Brain microvascular endothelial cell (primary cell): ENCODE data around the gene MLLT3.
A peak's percentile ranks its signal among the peaks of the same experiment; 100 is the strongest.

ENCODE experiments used
- DNase-seq: peaks from one replicate; pipeline ENCODE4 v3.0.0-alpha.2; 2020
- H3K27ac ChIP-seq: fragments of 250-450 bp; sonication (Bioruptor Pico); 2 replicates; pipeline ENCODE4 v1.5.1; 2020; ENCODE audit warnings: mild to moderate bottlenecking, moderate library complexity
- H3K27me3 ChIP-seq: fragments of 250-450 bp; sonication (Bioruptor Pico); replicated peaks from 2 replicates; pipeline ENCODE4 v1.5.1; 2020; ENCODE audit warnings: mild to moderate bottlenecking
- H3K36me3 ChIP-seq: fragments of 250-450 bp; sonication (Bioruptor Pico); replicated peaks from 2 replicates; pipeline ENCODE4 v1.5.1; 2020; ENCODE audit warnings: mild to moderate bottlenecking
- H3K4me3 ChIP-seq: 2 replicates; pipeline ENCODE4 v1.5.1; 2011; ENCODE audit warnings: low read depth, mild to moderate bottlenecking, control low read depth, low read length, moderate library complexity
- CTCF ChIP-seq: IDR thresholded peaks from 2 replicates; pipeline ENCODE4 v1.5.1; 2011; ENCODE audit warnings: low read depth, mild to moderate bottlenecking, moderate library complexity, low read length, control low read depth, inconsistent platforms; ENCODE audit errors: missing control alignments
- in situ Hi-C: cut with HindIII; loops from 2 replicates; pipeline ENCODE4 v1.10.0; 2017; ENCODE audit warnings: low sequenced_read_pairs, low pct_ligation_motif_present

MLLT3 gene

DNA sequence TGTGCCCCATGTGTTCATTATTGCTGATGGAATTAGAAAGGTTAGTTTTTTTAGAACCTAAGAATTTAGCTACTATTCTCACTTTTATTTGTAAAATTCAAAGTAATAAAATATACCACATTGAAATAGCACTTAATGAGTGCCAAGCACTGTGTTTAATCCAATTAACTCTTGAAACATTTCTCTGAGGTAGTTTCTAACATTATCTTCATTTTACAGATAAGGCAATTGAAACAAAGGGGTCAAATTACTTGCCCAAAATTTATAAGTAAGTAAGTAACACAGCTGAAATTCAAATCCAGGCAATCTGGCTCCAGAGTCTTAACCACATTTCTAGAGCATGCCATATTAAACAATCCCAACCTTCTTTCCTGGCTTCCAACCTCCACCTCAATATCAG lies 84.2 kb downstream of the MLLT3 start:
- Histone ChIP-seq H3K27ac (no peak overlapping the region), H3K36me3 (no peaks in the 10 kb centered on the region), H3K4me3 (no peak overlapping the region), H3K27me3 (no peaks in the 10 kb centered on the region)
- in situ Hi-C loops = no loop called here
- no peak for TF ChIP-seq CTCF
- no peak for DNase-seq

DNA sequence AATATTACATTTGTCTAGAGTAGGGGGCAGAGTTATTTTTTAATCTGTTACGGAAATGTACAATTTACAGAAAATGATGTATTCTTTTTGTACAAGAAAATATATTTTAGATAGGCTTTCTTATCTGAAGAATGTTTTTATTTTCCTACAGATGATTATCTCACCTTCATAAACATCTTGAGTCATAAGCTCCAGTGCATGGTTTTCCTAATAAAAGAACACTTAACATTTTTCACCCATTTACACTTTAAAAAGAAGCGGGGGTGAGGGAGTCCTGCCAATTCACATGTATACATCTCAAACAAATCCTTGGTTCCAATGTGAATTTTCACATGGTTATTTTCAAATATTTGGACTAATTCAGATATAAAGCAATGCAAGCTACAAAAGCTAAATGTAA lies 85.0 kb downstream of the MLLT3 start:
- Histone ChIP-seq H3K4me3 (no peak overlapping the region), H3K27ac (no peak overlapping the region), H3K27me3 (no peaks in the 10 kb centered on the region), H3K36me3 (no peaks in the 10 kb centered on the region)
- TF ChIP-seq CTCF = no peak
- no peak for DNase-seq
- in situ Hi-C loops = no loop called here

- Histone ChIP-seq H3K27ac (no peak overlapping the region), H3K4me3 (no peak overlapping the region), H3K27me3 (no peaks in the 10 kb centered on the region), H3K36me3 (no peaks in the 10 kb centered on the region)
- DNase-seq = no peak
- in situ Hi-C loops = no loop called here
- TF ChIP-seq CTCF = no peak
These were observed 89.7 kb downstream of the MLLT3 start for GRCh38 chr9:20532584-20532983.

DNA sequence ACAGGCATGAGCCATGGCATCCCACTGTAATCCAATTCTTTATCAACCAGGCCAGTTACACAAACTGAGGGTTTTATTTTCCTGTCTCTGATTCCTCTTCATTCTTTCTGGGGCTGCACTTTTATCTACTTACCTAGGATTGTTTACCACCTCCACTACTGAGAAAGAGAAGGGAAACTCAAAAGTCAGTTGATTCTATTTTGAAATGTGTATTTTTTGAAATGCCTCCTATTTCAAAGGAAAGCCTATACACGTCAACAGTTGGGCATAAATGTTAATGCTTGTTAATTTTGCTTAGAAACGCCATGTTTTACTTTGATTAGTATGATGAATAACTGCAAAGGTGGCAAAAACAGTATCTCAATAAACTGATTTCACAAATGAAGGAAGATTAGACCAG lies 92.5 kb downstream of the MLLT3 start:
- Histone ChIP-seq H3K4me3 (no peak overlapping the region), H3K27me3 (no peaks in the 10 kb centered on the region), H3K27ac (no peak overlapping the region), H3K36me3 (no peaks in the 10 kb centered on the region)
- in situ Hi-C loops = no loop called here
- TF ChIP-seq CTCF = no peak
- no peak for DNase-seq

DNA sequence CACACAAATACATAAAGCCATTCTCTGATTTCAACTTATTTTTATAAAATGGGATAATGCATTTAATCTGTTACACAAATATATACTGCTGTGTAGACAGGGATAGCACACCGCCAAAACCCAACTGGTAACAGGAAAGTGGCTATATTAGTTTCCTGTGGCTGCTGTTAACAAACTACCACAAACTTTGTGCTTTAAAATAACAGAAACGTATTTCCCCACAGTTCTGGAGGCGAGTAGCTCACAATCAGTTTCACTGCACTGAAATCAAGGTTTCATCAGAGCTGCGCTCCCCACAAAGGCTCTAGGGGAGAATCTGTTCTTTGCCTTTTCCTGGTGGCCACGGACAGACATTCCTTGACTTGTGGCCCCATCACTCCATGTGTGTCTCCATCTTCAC lies 94.0 kb downstream of the MLLT3 start:
- in situ Hi-C loops = no loop called here
- H3K27ac ChIP-seq = no peak overlapping the region
- no peak for DNase-seq
- no peak for TF ChIP-seq CTCF
- H3K36me3 ChIP-seq = no peaks in the 10 kb centered on the region
- no peaks in the 10 kb centered on the region for H3K27me3 ChIP-seq
- H3K4me3 ChIP-seq = no peak overlapping the region

GRCh38 chr9:20526500-20527319 lies 95.6 kb downstream of the MLLT3 start:
- no peak overlapping the region for H3K4me3 ChIP-seq
- TF ChIP-seq CTCF = no peak

More at GRCh38 chr9:20526500-20527319, 95.6 kb downstream of the MLLT3 start:
- DNase-seq = peak; percentile 13
- no peaks in the 10 kb centered on the region for H3K27me3 ChIP-seq
- in situ Hi-C loops = no loop called here
- no peaks in the 10 kb centered on the region for H3K36me3 ChIP-seq
- H3K27ac ChIP-seq = no peak overlapping the region
